SU-DHL-6 (cell line): ENCODE data around the gene PFN1.

Source experiments
- EZH2phosphoT487 ChIP-seq: fragments of 200-600 bp; sonication (generic), shearing (Covaris generic); conservative IDR thresholded peaks from 2 replicates; pipeline ENCODE4 v1.6.1; 2018; ENCODE audit warnings: mild to moderate bottlenecking, antibody characterized with exemption, low read length, moderate library complexity, mixed read lengths
- TF ChIP-seq, protein P1 (sequence below): fragments of 200-600 bp; sonication (generic); IDR thresholded peaks from one replicate; pipeline ENCODE4 v1.5.1; 2017; ENCODE audit warnings: antibody characterized with exemption, mild to moderate bottlenecking, low read length, moderate library complexity; ENCODE audit not compliant: insufficient read depth, poor library complexity, severe bottlenecking

- TF ChIP-seq, protein P1, sequence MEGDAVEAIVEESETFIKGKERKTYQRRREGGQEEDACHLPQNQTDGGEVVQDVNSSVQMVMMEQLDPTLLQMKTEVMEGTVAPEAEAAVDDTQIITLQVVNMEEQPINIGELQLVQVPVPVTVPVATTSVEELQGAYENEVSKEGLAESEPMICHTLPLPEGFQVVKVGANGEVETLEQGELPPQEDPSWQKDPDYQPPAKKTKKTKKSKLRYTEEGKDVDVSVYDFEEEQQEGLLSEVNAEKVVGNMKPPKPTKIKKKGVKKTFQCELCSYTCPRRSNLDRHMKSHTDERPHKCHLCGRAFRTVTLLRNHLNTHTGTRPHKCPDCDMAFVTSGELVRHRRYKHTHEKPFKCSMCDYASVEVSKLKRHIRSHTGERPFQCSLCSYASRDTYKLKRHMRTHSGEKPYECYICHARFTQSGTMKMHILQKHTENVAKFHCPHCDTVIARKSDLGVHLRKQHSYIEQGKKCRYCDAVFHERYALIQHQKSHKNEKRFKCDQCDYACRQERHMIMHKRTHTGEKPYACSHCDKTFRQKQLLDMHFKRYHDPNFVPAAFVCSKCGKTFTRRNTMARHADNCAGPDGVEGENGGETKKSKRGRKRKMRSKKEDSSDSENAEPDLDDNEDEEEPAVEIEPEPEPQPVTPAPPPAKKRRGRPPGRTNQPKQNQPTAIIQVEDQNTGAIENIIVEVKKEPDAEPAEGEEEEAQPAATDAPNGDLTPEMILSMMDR = no peak
- TF ChIP-seq EZH2phosphoT487 = no peak
Measured at GRCh38 chr17:4898351-4898750, 50.0 kb downstream of the PFN1 start.
